HG03060 (cell line): ENCODE data around the gene ORC3.

Experiments used
- ATAC-seq: cut with Tn5 transposase; IDR thresholded peaks from one replicate; pipeline ENCODE4 v1.9.1; 2021; ENCODE audit warnings: low read depth, moderate number of reproducible peaks; ENCODE audit not compliant: unreplicated experiment

Gene ORC3

DNA sequence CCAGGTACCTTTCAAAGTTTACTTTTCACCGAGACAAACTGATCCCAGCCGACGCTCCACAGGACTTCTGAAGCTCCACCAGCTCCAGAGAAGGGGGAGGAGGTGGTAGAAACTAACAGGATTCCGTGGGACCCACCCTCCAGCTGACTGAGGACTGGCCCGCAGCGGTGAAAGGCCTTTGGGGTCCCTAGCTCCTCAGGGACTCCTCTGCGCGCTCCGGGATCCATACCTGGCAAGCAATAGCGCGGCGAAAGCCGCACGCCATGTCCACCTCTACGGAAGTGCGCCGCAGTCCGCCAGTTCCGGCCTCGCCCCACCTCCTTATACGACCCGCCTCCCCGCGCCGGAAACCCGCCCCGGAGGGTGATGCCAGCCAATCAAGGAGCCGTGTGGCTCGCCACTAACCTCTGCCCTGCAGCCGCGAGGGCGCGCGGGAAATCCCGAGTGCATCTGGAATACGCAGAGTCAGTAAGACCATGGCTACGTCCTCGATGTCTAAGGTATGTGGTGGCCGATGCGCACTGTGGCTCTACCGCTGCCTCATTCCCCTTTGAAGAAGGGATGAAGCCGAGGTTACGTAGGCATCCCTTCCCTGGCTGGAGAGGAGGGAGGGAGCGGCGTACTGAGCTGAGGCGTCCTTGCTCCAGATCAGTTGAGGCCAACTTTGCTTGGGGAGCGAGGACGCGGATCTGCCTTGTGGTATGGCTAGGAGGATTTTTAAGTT, at the start of gene ORC3, which contains the start of gene RARS2:
Gene ORC3, plus strand, starts transcription at position 443 of the 724 bp plus-strand sequence. Its CDS starts 34 bp downstream, at position 477.
Gene RARS2, minus strand, starts transcription at position 295 of the 724 bp plus-strand sequence. Its CDS starts 30 bp downstream, at position 265.
- peak; percentile 99 for ATAC-seq

- no peak for ATAC-seq
These were observed 49.4 kb upstream of the ORC3 start for GRCh38 chr6:87540539-87540938.

GRCh38 chr6:87541041-87541440, 48.9 kb upstream of the ORC3 start:
- ATAC-seq, result no peak

GRCh38 chr6:87541744-87542143, 48.2 kb upstream of the ORC3 start:
- no peak for ATAC-seq

- ATAC-seq, result no peak
These were observed 46.0 kb upstream of the ORC3 start for GRCh38 chr6:87543696-87544473.

- no peak for ATAC-seq
These were observed 45.5 kb upstream of the ORC3 start for GRCh38 chr6:87544474-87544735.

DNA sequence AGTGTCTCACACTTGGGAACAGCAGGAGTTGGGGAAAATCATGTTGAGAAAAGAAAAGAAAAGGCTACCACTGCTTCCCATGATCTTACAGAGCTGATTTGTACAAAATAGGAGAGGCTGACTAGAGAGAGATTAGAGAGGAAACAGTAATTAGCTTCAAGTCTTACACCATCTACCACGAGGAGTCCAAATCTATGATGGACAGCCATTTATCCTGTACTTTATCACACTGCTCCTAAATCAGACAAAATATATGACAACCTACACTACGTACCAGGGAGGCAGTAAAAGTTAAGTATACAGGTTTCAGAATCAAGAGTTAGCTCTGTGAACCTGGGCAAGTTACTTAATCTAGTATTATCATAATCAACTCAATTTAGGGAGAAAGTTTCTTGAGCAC, 38.1 kb upstream of the ORC3 start:
- ATAC-seq, result no peak

DNA sequence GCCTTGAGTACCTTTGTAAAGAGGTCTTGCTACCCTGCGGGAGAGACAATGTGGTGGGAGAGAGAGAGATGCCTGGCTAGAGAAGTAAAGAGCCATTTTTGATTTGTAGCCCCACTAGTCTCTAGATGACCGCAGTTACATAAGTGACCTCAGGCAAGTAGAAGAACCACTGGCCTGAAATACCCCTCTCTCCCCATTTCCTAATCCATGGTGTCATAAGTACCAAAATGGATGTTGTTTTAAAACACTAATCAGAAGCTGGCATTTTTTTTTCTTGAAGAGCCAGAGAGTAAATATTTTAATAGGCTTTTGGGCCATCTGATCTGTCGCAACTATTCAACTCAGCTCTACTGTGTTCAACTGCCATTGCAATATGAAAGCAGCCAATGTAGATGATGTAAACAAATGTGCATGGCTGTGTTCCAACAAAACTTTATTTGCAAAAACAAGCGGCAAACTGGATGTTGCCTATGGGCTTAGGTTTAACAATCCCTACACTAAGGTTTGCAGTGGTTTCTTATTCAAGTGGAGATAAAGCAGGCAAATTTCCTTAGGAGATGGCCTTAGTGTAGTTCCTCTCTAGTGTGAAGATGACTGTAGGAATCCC, 36.7 kb upstream of the ORC3 start:
- no peak for ATAC-seq

- no peak for ATAC-seq
These were observed 34.4 kb upstream of the ORC3 start for GRCh38 chr6:87555506-87555905.

DNA sequence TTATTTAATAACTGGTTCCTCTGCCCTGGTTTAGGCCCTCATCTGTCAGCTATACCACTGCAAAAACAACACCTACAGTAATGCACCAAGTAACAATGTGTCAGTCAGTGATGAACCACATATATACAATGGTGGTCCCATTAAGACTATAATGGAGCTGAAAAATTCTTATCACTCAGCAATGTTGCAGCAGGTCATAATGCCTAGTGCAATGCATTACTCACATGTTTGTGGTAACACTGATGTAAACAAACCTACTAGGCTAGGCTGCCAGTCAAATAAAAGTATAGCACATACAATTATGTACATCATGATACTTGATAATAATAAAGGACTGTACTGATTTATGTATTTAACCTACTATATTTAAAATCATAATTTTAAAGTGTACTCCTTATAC, 31.5 kb upstream of the ORC3 start:
- ATAC-seq, result no peak

- no peak for ATAC-seq
These were observed 28.9 kb upstream of the ORC3 start for GRCh38 chr6:87561017-87561416.

DNA sequence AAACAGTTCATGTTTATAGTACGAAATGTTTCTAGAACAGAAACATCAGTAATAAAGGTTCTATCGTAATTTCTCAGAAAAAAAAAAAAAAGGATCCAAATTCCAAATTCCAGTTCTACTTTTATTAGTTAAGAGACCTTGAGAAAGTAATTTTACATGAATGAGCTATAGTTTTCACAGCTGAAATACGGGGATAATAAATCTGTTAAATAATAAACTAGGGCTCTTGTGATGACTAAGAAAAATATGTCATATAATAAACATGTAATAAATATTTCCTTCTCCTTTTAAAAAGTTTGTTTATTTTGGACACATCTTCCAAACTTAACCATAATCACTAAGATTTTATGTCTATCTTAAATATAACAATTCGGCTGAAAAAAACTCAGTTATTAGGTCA, 17.9 kb upstream of the ORC3 start:
- no peak for ATAC-seq

- no peak for ATAC-seq
These were observed 17.1 kb upstream of the ORC3 start for GRCh38 chr6:87572883-87573282.

DNA sequence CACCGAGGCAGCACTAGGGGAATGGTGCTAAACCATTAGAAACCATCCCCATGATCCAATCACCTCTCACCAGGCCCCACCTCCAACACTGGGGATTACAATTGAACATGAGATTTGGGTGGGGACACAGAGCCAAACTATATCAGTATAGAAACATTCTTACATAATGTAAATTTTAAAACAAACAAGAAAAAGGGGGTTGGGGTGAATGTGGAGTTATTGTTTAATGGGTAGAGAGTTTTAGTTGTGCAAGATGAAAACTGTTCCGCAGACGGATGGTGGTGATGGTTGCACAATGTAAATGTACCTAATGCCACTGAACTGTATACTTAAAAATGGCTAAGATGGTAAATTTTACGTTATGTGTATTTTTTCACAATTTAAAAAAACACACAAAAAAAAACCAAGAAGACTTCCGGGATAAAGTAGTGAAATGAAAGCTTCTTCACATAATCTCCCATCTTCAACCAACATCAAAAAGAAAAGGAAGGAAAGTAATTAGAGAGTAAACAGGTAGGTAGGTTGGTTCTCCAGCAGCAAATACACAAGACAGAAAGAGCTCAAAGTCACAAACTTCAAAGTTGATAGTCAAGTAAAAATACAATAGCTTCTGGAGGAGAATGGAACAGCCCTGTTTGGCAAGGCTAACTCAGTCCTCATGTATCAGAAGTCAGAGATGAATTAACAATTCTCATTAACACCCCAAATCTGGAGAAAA, 16.5 kb upstream of the ORC3 start:
- no peak for ATAC-seq

DNA sequence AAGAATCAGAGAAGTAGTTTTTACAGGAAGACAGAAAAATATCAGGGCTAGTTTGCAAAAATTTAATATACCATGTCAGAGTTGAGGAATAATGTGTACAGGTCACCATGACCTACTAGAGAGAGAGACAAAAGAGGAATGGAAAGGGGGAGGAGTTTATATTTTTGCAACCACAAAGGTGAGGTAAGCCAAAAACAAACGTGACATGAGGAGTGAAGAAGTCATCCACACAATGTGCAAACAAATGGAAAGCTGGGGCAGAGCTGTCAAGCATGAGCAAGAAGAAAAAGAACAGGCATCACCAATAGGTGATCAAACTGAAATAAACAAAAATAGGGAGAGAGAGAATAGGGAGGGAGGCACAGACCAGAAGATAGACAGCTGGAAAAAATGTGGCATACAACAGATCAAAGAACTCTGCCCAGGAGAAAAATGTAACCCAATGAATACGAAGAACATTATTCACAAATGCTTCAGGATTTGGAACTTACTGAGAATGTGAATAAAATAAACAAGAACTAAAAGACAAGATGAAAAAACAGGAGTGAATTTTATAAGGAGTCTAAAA, 15.6 kb upstream of the ORC3 start:
- ATAC-seq, result no peak

- ATAC-seq, result no peak
These were observed 14.5 kb upstream of the ORC3 start for GRCh38 chr6:87575423-87575822.

GRCh38 chr6:87583822-87584221, 6.1 kb upstream of the ORC3 start:
- ATAC-seq, result no peak

DNA sequence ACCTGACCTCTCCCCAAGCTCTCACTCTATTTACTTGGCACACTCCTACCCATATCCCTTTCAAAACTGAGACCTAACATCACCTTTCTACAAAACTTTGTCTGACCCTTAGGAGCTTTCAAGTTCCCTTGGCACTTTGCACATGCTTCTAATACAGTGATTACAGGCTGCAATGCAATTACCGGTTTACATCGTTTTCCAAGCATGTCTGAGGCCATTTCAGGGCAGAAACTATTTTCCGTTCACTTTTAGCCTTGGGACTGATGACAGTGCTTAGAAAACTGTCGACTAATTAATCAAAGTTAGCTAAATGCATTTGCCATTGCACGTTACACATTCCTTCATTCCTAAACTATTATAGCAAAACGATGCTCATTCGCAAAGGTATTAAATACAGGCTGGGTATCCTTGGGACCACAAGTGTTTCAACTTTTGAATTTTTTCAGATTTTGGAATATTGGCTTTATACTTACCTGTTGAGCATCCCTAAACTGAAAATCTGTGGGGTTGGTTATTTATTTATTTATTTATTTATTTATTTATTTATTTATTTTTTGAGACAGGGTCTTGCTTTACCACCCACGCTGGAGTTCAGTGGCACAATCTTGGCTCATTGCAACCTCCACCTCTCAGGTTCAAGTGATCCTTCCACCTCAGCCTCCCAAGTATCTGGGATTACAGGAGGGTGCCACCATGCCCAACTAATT, 3.4 kb upstream of the ORC3 start:
- no peak for ATAC-seq

- ATAC-seq, result no peak
These were observed 1.1 kb upstream of the ORC3 start for GRCh38 chr6:87588756-87589407.

GRCh38 chr6:87590417-87590880, 514 bp downstream of the ORC3 start:
- no peak for ATAC-seq
